RWPE1 (cell line): ENCODE measurements around the gene LRRTM4.

Experiments used
- CTCF ChIA-PET: fragments of 350-600 bp; sonication (Branson Sonifier 250); formaldehyde crosslinking; extraction: SDS; loops from one replicate; lab custom pipeline; 2021; lab: Yijun Ruan, JAX
- POLR2A ChIA-PET: fragments of 400-600 bp; formaldehyde crosslinking; extraction: SDS; loops from one replicate; lab custom pipeline; 2020; ENCODE audit warnings: antibody characterized with exemption; ENCODE audit not compliant: low non-redundant PET; lab: Yijun Ruan, JAX
- DNase-seq: peaks from one replicate; pipeline ENCODE4 v3.0.0; 2012; ENCODE audit warnings: low spot score
- H3K27ac ChIP-seq: fragments of 450-650 bp; 2 replicates; pipeline ENCODE4 v1.5.1; 2017
- TF ChIP-seq, protein P1 (sequence below): fragments of 450-650 bp; conservative IDR thresholded peaks from 2 replicates; pipeline ENCODE4 v1.5.1; 2017; ENCODE audit warnings: low read depth, mild to moderate bottlenecking

LRRTM4 gene

DNA sequence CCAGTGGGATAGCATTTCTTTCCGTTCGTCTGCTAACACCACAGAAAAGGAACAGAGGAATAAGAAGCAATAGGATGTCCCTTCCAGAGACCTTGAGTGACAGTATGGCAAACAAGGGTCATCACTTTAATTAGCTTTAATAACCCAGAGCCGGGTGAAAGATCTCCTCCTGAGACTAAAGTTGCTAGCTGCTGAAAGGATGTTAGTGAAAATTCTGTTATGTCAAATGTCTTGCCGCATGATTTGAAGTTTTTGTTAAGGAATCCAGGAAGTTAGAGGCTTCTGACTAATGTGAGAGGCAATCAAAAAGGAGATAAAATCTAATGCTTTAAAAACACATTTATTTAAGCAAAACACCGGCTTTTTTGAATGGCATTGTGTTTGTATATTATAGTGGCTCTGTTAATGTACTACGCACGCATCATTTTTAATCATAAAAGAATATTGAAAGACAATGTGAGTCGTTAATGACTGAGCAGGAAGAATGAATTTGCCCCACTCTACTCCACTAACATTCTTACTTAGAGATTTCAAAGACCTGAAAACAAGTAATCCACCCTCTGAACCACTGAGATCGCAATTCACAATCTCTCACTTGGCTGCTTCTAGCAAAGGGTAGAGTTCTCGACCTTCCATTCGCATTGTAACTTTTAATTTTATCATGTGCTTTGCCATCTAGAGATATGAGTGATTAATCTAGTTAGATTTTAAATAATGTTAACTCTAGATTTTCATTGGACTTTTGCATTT is 536.6 kb downstream of the LRRTM4 start:
- POLR2A ChIA-PET: no interaction called here
- H3K27ac ChIP-seq: no peak overlapping the region
- CTCF ChIA-PET: no interaction called here
- DNase-seq: no peak
- TF ChIP-seq, protein P1, sequence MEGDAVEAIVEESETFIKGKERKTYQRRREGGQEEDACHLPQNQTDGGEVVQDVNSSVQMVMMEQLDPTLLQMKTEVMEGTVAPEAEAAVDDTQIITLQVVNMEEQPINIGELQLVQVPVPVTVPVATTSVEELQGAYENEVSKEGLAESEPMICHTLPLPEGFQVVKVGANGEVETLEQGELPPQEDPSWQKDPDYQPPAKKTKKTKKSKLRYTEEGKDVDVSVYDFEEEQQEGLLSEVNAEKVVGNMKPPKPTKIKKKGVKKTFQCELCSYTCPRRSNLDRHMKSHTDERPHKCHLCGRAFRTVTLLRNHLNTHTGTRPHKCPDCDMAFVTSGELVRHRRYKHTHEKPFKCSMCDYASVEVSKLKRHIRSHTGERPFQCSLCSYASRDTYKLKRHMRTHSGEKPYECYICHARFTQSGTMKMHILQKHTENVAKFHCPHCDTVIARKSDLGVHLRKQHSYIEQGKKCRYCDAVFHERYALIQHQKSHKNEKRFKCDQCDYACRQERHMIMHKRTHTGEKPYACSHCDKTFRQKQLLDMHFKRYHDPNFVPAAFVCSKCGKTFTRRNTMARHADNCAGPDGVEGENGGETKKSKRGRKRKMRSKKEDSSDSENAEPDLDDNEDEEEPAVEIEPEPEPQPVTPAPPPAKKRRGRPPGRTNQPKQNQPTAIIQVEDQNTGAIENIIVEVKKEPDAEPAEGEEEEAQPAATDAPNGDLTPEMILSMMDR: no peak

DNA sequence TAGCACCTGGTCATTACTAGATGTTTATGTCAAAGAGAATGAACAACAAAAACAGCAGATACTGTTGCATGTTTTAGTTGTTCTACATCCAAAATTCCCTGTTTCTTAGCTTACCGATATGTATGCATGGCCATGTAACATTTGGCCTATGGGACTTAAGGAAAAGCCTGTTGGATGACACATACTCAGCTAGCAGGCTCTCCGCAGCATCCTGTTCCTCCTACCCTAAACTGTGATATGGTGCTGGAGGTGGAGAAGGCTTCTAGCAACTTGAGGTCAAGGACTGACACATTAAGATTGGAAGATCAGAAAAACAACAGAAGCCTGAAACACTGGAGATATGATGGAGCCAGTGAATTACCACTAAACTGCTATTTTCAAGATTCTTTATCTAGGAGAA is 537.8 kb downstream of the LRRTM4 start:
- DNase-seq: no peak
- H3K27ac ChIP-seq: no peak overlapping the region
- ChIA-PET CTCF (no interaction called here), POLR2A (no interaction called here)
- TF ChIP-seq, protein P1: no peak

DNA sequence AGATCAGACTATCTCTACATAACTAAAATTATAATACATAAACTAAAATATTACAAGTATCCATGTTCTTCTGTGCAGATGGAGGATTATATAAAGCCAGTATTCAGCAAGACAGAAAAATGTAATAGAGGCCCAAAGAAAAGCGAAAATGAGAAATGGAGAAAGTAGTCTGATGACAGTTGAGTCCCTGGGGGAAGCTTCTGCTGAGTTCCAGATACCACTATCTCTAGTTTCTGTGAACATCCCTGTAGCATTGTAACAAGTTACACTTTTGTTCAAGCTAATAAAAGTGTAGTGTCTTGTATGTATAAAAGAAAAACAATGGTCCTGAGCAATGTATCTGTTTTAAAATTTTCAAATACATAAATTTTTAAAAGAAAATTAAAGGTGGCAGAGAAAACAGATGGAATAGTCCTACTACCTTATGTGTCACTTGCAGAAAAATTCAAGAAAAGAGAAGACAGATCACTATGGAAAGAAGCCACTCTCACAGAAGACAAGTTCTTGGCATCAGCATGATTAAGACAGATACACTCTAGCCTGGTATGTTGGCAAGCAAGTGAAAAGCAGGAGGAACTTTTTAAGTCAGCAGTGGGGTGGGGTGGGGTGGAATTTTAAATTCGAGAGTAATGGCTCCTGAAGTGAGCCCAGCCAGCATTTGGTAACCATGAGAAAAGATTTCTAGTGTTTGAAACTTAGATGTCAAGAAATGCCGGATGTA is 541.9 kb downstream of the LRRTM4 start:
- ChIA-PET CTCF (no interaction called here), POLR2A (no interaction called here)
- DNase-seq: no peak
- TF ChIP-seq, protein P1: no peak
- H3K27ac ChIP-seq: no peak overlapping the region

DNA sequence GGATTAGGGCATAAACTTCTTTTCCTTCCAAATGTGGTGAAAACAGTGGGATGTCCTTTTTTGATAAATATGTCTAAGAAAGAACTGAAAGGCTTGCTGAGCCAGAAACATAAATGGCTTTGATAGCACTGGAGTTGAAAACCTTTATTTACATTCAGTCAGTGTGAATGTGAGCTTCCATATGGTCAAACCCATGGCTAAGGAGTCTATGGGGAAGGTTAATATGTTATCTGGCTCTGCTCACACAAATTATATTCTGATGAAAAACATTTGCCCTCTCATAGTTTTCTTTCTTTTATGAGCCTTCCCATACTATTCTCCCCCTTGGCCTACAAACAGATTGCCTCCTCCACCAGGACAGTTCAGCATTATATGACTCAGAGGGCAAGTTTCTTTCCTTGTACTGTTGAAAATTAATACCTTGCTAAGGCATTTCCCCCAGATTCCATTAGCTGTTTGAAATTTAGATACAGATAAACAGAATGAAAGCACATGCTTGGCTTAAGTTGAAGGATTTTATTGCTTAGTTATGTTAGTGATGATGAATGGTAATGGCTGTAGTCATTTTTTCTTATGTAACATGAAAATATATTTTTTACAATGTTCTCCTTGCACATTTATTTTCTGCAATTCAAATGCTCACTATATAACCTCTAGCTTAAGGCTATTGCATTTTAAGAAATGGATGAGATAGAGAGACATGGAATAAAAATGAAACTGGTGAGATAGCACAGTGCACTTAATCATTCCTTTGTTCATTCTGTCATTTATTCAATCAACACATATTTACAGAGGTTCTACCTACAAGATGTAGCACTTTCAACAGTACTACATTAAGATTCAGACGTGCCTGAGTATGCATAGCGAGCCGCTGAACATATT is 544.1 kb downstream of the LRRTM4 start:
- CTCF ChIA-PET: interaction anchor here (0.7 kb wide), 1 partner anchor 293 kb away, joined by 3 read pairs; no protein-coding TSS in a partner anchor
- no peak for DNase-seq
- TF ChIP-seq, protein P1: no peak
- POLR2A ChIA-PET: no interaction called here
- no peak overlapping the region for H3K27ac ChIP-seq

DNA sequence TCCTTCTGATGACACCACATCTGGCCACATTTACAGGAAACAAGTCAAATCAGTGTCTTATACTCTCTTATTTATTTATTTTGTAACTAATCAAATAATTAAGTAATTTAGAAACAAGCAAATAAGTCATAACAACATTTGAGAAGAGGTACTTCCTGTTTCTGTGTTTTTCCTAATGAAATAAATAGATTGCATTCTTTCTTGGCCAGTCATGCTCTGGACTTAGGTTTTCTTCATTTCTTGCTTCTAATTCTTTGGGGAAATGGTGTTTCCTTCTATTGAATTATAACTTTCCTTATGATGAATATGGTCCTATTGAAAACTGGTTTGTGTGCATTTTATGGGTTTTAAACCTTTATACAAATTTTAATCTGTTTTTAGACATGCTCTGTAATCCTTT is 546.4 kb downstream of the LRRTM4 start:
- no peak overlapping the region for H3K27ac ChIP-seq
- TF ChIP-seq, protein P1: no peak
- POLR2A ChIA-PET: no interaction called here
- CTCF ChIA-PET: no interaction called here
- DNase-seq: no peak

DNA sequence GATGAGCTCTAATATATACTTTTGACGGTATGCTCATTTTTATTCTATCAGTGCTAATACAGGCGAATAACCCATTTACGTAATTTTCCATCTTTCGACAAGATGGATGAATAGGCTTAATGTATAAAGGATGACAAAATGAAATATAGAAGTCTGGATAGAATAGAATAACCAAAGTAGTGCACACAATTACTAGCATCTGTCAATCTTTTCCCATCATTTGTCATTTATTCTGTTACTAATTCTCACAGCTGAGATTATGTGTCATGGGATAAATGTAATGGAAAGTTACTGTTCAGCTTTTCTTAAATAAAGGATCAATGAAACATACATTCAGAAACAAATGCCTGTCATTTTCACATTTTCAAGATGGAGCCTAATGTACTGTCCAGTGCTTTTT is 548.6 kb downstream of the LRRTM4 start:
- TF ChIP-seq, protein P1: no peak
- DNase-seq: no peak
- CTCF ChIA-PET: interaction anchor here (0.6 kb wide), 1 partner anchor 349 kb away, joined by 4 read pairs; no protein-coding TSS in a partner anchor
- no peak overlapping the region for H3K27ac ChIP-seq
- POLR2A ChIA-PET: no interaction called here
